Endothelial cell of hepatic sinusoid (primary cell): ENCODE measurements around the gene CHKB.
"Not testable (repeated sequence)": the region's sequence is repeated elsewhere in the genome, so short reads cannot be mapped to it uniquely, and the experiment has no call there.

Source experiments
- in situ Hi-C: cut with HindIII; loops from 2 replicates; pipeline ENCODE4 v1.10.0; 2017; ENCODE audit warnings: low sequenced_read_pairs

The CHKB gene

GRCh38 chr22:50613291-50613981 lies 30.8 kb upstream of the CHKB start:
- in situ Hi-C loops = no loop called here

GRCh38 chr22:50612528-50613221 lies 30.0 kb upstream of the CHKB start:
- in situ Hi-C loops = no loop called here

- in situ Hi-C loops = no loop called here
Measured at GRCh38 chr22:50612168-50612527, 29.5 kb upstream of the CHKB start.

- in situ Hi-C loops = no loop called here
Measured at GRCh38 chr22:50611341-50612060, 28.9 kb upstream of the CHKB start.

GRCh38 chr22:50610581-50610980 lies 27.9 kb upstream of the CHKB start:
- in situ Hi-C loops = no loop called here

GRCh38 chr22:50610041-50610451 lies 27.4 kb upstream of the CHKB start:
- in situ Hi-C loops = no loop called here

- in situ Hi-C loops = no loop called here
Measured at GRCh38 chr22:50609599-50609998, 26.9 kb upstream of the CHKB start.

GRCh38 chr22:50608996-50609395 lies 26.3 kb upstream of the CHKB start:
- in situ Hi-C loops = no loop called here

GRCh38 chr22:50608058-50608840 lies 25.6 kb upstream of the CHKB start:
- in situ Hi-C loops = not testable (repeated sequence)

GRCh38 chr22:50607659-50608020 lies 25.0 kb upstream of the CHKB start:
- in situ Hi-C loops = no loop called here

- in situ Hi-C loops = no loop called here
Measured at GRCh38 chr22:50606946-50607658, 24.5 kb upstream of the CHKB start.

GRCh38 chr22:50606165-50606945 lies 23.7 kb upstream of the CHKB start:
- in situ Hi-C loops = no loop called here

- in situ Hi-C loops = no loop called here
Measured at GRCh38 chr22:50605613-50606074, 23.0 kb upstream of the CHKB start.

GRCh38 chr22:50605002-50605612 lies 22.5 kb upstream of the CHKB start:
- in situ Hi-C loops = no loop called here

GRCh38 chr22:50604256-50605001 lies 21.8 kb upstream of the CHKB start:
- in situ Hi-C loops = no loop called here

- in situ Hi-C loops = no loop called here
Measured at GRCh38 chr22:50603511-50604255, 21.0 kb upstream of the CHKB start.

- in situ Hi-C loops = no loop called here
Measured at GRCh38 chr22:50602338-50602700, 19.7 kb upstream of the CHKB start.
